Stomach (tissue), 4 donors: ENCODE data around the gene ZNF491.

Source experiments
- POLR2A ChIP-seq, 4 donors: fragments of 450-650 bp; IDR thresholded peaks; one replicate each; pipeline ENCODE4 v1.6.1; 2016; ENCODE audit warnings: antibody characterized with exemption in 4 of 4, control low read depth in 2 of 4, mild to moderate bottlenecking in 1 of 4, moderate library complexity in 1 of 4
- POLR2AphosphoS5 ChIP-seq, 3 donors: sonication (generic); formaldehyde crosslinking; IDR thresholded peaks; one replicate each; pipeline ENCODE4 v1.6.1; 2016; ENCODE audit warnings: antibody characterized with exemption in 3 of 3
- TF ChIP-seq, protein P1 (sequence below), 7 experiments: fragments of 450-650 bp in 4 of 7; fragments of 200-600 bp in 3 of 7; sonication (generic) in 3 of 7; IDR thresholded peaks; one replicate each; pipeline ENCODE4 v1.5.1; 2016 to 2019; ENCODE audit warnings: antibody characterized with exemption in 7 of 7, control low read depth in 2 of 7, mild to moderate bottlenecking in 1 of 7

GRCh38 chr19:11856596-11857250, 58.4 kb downstream of the ZNF491 start:
- no peak for TF ChIP-seq POLR2A (IDR thresholded peaks at IDR 0.05)
- TF ChIP-seq, protein P1, sequence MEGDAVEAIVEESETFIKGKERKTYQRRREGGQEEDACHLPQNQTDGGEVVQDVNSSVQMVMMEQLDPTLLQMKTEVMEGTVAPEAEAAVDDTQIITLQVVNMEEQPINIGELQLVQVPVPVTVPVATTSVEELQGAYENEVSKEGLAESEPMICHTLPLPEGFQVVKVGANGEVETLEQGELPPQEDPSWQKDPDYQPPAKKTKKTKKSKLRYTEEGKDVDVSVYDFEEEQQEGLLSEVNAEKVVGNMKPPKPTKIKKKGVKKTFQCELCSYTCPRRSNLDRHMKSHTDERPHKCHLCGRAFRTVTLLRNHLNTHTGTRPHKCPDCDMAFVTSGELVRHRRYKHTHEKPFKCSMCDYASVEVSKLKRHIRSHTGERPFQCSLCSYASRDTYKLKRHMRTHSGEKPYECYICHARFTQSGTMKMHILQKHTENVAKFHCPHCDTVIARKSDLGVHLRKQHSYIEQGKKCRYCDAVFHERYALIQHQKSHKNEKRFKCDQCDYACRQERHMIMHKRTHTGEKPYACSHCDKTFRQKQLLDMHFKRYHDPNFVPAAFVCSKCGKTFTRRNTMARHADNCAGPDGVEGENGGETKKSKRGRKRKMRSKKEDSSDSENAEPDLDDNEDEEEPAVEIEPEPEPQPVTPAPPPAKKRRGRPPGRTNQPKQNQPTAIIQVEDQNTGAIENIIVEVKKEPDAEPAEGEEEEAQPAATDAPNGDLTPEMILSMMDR (IDR thresholded peaks at IDR 0.05) = no peak
- no peak for TF ChIP-seq POLR2AphosphoS5 (IDR thresholded peaks at IDR 0.05)
